K562 (cell line): ENCODE data around the gene TIMP2. TPM values are rescaled to one million over a fixed set of nuclear protein-coding genes. Genes with fewer than 3 reads are reported as not detected.

Source experiments
- ATAC-seq: fragments of 200-7000 bp; cut with Tn5 transposase; 3 replicates; pipeline ENCODE4 v1.9.1; 2020; ENCODE audit warnings: moderate library complexity
- BruUV-seq: library from RNA; stranded (reverse); fragments of 400-500 nt; replicated peaks from 2 replicates; lab custom pipeline; 2021; lab: Mats Ljungman, UMichigan
- CTCF ChIA-PET: fragments of 300-600 bp; formaldehyde crosslinking; extraction: SDS; loops from one replicate; lab custom pipeline; 2021; ENCODE audit warnings: low intra/inter-chr PET ratio; lab: Yijun Ruan, JAX
- POLR2A ChIA-PET: fragments of 300-600, 350-650 bp; sonication (Branson Sonifier 250); formaldehyde crosslinking; extraction: SDS; loops from one replicate; lab custom pipeline; 2021; ENCODE audit warnings: antibody characterized with exemption, inconsistent platforms; lab: Yijun Ruan, JAX
- DNase-seq, 4 experiments: peaks; one replicate each; pipeline versions ENCODE4 v3.0.0 to v3.0.0-alpha.2; 2011 to 2018; ENCODE audit warnings: low spot score in 3 of 4, mixed read lengths in 3 of 4; ENCODE audit errors: extremely low read depth in 1 of 4
- FAIRE-seq: peaks from 2 replicates; lab custom pipeline; 2011; peaks lifted over from hg19 to GRCh38; lab: Jason Lieb, UNC
- H2AFZ ChIP-seq: 2 replicates; pipeline ENCODE4 v1.6.0; 2011; ENCODE audit warnings: low read depth, low read length, control low read depth, inconsistent platforms
- H3K27ac ChIP-seq: fragments of 200-600 bp; 3 replicates; pipeline ENCODE4 v1.8.0; 2011; ENCODE audit warnings: low read depth, mild to moderate bottlenecking, control low read depth, inconsistent platforms, low read length, moderate library complexity, mixed read lengths; ENCODE audit errors: extremely low read depth
- H3K27me3 ChIP-seq, 2 experiments: fragments of 300-600 bp in 1 of 2; 2 replicates in 1 of 2; 3 replicates in 1 of 2; pipeline versions ENCODE4 v1.6.0 to v1.8.0; 2011; ENCODE audit warnings: inconsistent platforms in 2 of 2, low read length in 2 of 2, mild to moderate bottlenecking in 1 of 2, mixed read lengths in 1 of 2, moderate library complexity in 1 of 2; ENCODE audit not compliant: control insufficient read depth in 2 of 2, insufficient read depth in 2 of 2
- H3K36me3 ChIP-seq: fragments of 300-600 bp; 3 replicates; pipeline ENCODE4 v1.8.0; 2011; ENCODE audit warnings: mild to moderate bottlenecking, low read length, inconsistent platforms; ENCODE audit not compliant: control insufficient read depth, insufficient read depth
- H3K4me1 ChIP-seq, 2 experiments: fragments of 200-600 bp in 1 of 2; replicated peaks in 1 of 2; 2 replicates in 1 of 2; 3 replicates in 1 of 2; pipeline versions ENCODE4 v1.5.1 to v1.8.0; 2011; ENCODE audit warnings: inconsistent platforms in 2 of 2, low read length in 2 of 2, mild to moderate bottlenecking in 1 of 2, mixed read lengths in 1 of 2, moderate library complexity in 1 of 2; ENCODE audit not compliant: control insufficient read depth in 2 of 2, insufficient read depth in 2 of 2
- H3K4me2 ChIP-seq: 2 replicates; pipeline ENCODE4 v1.6.1; 2011; ENCODE audit warnings: low read length, control low read depth, inconsistent platforms, mixed read lengths; ENCODE audit not compliant: insufficient read depth
- H3K4me3 ChIP-seq: fragments of 200-600 bp; sonication (generic), shearing (Covaris generic); 2 replicates; pipeline ENCODE4 v1.5.1; 2016; ENCODE audit warnings: control low read depth, inconsistent platforms
- H3K79me2 ChIP-seq: fragments of 200-600 bp; 3 replicates; pipeline ENCODE4 v1.8.0; 2011; ENCODE audit warnings: low read length, inconsistent platforms; ENCODE audit not compliant: control insufficient read depth, insufficient read depth
- H3K9ac ChIP-seq, 2 experiments: 2 replicates each; pipeline versions ENCODE4 v1.6.0 to v1.6.1; 2011; ENCODE audit warnings: low read depth in 2 of 2, low read length in 2 of 2, control low read depth in 1 of 2, inconsistent platforms in 1 of 2, mild to moderate bottlenecking in 1 of 2, mixed read lengths in 1 of 2; ENCODE audit not compliant: insufficient read depth in 1 of 2
- H3K9me1 ChIP-seq: one replicate; pipeline ENCODE4 v1.6.0; 2011; ENCODE audit warnings: inconsistent platforms, mild to moderate bottlenecking, low read length, moderate library complexity; ENCODE audit not compliant: control insufficient read depth, insufficient read depth
- H3K9me3 ChIP-seq: replicated peaks from 2 replicates; pipeline ENCODE4 v1.5.1; 2011; ENCODE audit warnings: low read depth, low read length, inconsistent platforms; ENCODE audit not compliant: control insufficient read depth, insufficient read depth
- H4K20me1 ChIP-seq: replicated peaks from 2 replicates; pipeline ENCODE4 v1.6.1; 2011; ENCODE audit warnings: low read length, inconsistent platforms, mixed read lengths; ENCODE audit not compliant: control insufficient read depth, insufficient read depth
- FOXA3 ChIP-seq, 2 experiments: fragments of 450-650 bp in 1 of 2; sonication (generic) in 1 of 2; formaldehyde crosslinking; IDR thresholded peaks in 1 of 2; conservative IDR thresholded peaks in 1 of 2; 2 replicates each; pipeline versions ENCODE4 v1.4.0 to v1.8.0; 2020 to 2022; ENCODE audit warnings: mild to moderate bottlenecking in 2 of 2, missing genetic modification reagents in 1 of 2
- KLF13 ChIP-seq: fragments of 450-650 bp; IDR thresholded peaks from 2 replicates; pipeline ENCODE4 v1.6.1; 2016; ENCODE audit warnings: missing genetic modification characterization, low read depth, mild to moderate bottlenecking, missing compliant biosample characterization, moderate library complexity, borderline replicate concordance
- ZBTB17 ChIP-seq: fragments of 450-650 bp; formaldehyde crosslinking; IDR thresholded peaks from 2 replicates; pipeline ENCODE4 v1.4.0; 2020; ENCODE audit warnings: mild to moderate bottlenecking
- ZNF41 ChIP-seq: fragments of 250-450 bp; sonication (Bioruptor Pico); conservative IDR thresholded peaks from 2 replicates; pipeline ENCODE4 v1.4.0; 2020; ENCODE audit warnings: mild to moderate bottlenecking
- WGBS: fragments of 100-300 bp; shearing (Covaris generic); methylation state at CpG from one replicate; pipeline ENCODE4 v1.1.6; 2016; ENCODE audit warnings: low coverage, mixed read lengths; ENCODE audit not compliant: insufficient coverage; ENCODE audit errors: missing lambda C conversion rate; 5-methylcytosine and 5-hydroxymethylcytosine counted together
- in situ Hi-C: fragments of 300-500 bp; cut with MboI; formaldehyde crosslinking; loops from 4 replicates; pipeline ENCODE4 v1.15.0; 2018; ENCODE audit warnings: inconsistent platforms, mixed read lengths
- intact Hi-C: fragments of 100-400 bp; cut with micrococcal nuclease; formaldehyde crosslinking; loops from 2 replicates; pipeline ENCODE4 v1.14.2; 2022
- polyA plus RNA-seq, 8 experiments: library from polyadenylated mRNA; depleted of rRNA in 4 of 8; stranded (reverse) in 5 of 8; unstranded in 3 of 8; fragments of >200 nt; fragmentation: Nextera tagmentation in 2 of 8; fragmentation: Illumina TruSeq in 1 of 8; extraction: Ambion mirVana in 2 of 8; extraction: Trizol in 1 of 8; gene quantifications; 2 replicates each; pipeline versions ENCODE4 v1.2.1 to v1.2.3, GENCODE V29; 2011 to 2014; ENCODE audit warnings: inconsistent platforms in 1 of 8, missing spikeins in 1 of 8
- total RNA-seq, 7 experiments: library from RNA; depleted of rRNA in 6 of 7; stranded (reverse); fragments of >200 nt in 6 of 7; fragmentation: Illumina TruSeq in 2 of 7; extraction: Trizol in 2 of 7; gene quantifications; 2 replicates each; pipeline versions ENCODE4 v1.2.1 to v1.2.3, GENCODE V29; 2011 to 2021; ENCODE audit warnings: low replicate concordance in 1 of 7
- TF ChIP-seq, protein P1 (sequence below): fragments of 250-450 bp; sonication (Bioruptor Pico); IDR thresholded peaks from 2 replicates; pipeline ENCODE4 v1.5.0; 2021

The TIMP2 gene
- total and polyA plus RNA-seq, 9 of the 15 experiments (the other 6 are each of a cell fraction or from before 2014, with no cell fraction given) = 0.55 TPM; not detected in 8

DNA sequence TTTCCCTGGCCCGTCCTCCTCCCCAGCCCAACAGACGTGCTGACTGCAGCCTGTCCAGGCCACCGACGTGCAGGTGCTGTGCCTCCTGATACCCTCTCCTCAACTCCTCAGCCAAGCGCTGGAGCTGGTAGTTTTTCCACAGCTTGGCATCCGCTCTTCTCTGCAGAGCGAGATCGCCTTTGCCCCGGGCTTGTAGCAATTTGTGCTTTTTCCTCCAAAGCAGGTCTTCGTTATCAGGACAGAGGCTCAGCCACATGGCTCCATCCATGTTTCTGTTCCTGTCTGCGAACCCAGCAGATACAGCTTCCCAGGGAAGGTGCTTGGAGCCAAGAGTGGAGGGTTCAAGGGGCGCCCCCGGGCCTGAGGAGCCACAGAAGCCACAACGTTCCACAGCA lies 33.1 kb downstream of the TIMP2 start:
- Histone ChIP-seq H3K79me2 (no peaks in the 10 kb centered on the region), H3K4me1 (no peaks in the 10 kb centered on the region), H2AFZ (no peak overlapping the region), H3K4me3 (no peak overlapping the region), H3K9me3 (no peaks in the 10 kb centered on the region; the same call in 1 of the 2 replicates), H3K4me2 (no peak overlapping the region), H3K36me3 (no peaks in the 10 kb centered on the region), H3K9ac (no peak overlapping the region), H3K9me1 (peaks cover 2% of the 10 kb centered on the region), H3K27ac (no peak overlapping the region), H4K20me1 (peaks cover 10% of the 10 kb centered on the region), H3K27me3 (peaks cover 49 to 84% of the 10 kb centered on the region in 2 experiments)
- intact Hi-C loops = no loop called here
- ChIA-PET CTCF (no interaction called here), POLR2A (interaction anchor here (1.9 kb wide), 1 partner anchor 8 kb away, joined by 6 read pairs; no protein-coding TSS in a partner anchor)
- in situ Hi-C loops = no loop called here
- DNase-seq (no peak), FAIRE-seq (no peak), ATAC-seq (no peak)
- TF ChIP-seq ZBTB17 (no peak), ZNF41 (CRISPR knock-in tag) (no peak)
- WGBS = 1% methylated on average over 14 of the region's 14 CpGs
- no TSS peak for BruUV-seq

DNA sequence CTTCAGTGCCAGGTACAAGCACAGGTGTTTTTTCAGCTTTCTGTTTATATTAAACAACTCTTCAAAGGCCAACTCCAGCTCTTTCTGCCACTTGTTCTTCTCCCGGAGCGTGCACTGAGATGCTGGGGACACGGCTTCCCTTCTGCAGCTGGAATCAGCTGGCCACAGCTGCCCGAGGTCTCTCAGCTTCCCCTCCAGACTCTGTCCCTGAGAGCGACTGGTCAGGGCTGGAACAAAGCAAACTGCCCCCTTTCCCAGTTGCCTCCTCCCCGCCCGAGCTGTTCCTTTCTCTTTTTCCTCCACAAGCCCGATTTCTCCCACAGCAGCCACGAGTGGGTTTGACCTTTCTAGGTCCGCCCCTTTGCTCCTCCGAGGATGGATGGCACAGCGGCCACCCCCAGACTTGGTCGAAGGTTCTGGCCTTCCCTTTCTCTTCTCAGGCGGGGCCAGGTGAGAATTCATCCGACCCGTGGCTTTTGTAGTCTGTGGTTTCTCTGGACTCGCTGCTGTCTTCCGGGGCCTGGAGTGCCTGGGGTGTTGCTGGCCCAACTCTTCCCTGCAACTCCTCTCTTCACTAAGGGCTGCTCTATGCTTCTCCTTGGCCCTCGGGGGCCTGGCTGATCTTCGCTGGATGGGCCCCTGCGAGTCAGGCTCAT lies 33.7 kb downstream of the TIMP2 start:
- CTCF ChIA-PET = no interaction called here
- POLR2A ChIA-PET = interaction anchor here (0.9 to 1.9 kb wide), 3 partner anchors 9 to 14 kb away, joined by 3 to 6 read pairs (median 4); no protein-coding TSS in a partner anchor
- H3K9me3 ChIP-seq = no peaks in the 10 kb centered on the region; the same call in 1 of the 2 replicates
- H3K27ac ChIP-seq = no peak overlapping the region
- H3K4me2 ChIP-seq = no peak overlapping the region
- no TSS peak for BruUV-seq
- no peak for TF ChIP-seq KLF13 (tag)
- TF ChIP-seq, protein P1, sequence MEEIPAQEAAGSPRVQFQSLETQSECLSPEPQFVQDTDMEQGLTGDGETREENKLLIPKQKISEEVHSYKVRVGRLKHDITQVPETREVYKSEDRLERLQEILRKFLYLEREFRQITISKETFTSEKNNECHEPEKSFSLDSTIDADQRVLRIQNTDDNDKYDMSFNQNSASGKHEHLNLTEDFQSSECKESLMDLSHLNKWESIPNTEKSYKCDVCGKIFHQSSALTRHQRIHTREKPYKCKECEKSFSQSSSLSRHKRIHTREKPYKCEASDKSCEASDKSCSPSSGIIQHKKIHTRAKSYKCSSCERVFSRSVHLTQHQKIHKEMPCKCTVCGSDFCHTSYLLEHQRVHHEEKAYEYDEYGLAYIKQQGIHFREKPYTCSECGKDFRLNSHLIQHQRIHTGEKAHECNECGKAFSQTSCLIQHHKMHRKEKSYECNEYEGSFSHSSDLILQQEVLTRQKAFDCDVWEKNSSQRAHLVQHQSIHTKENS = no peak
- no peak for TF ChIP-seq FOXA3 (CRISPR knock-in tag; conservative IDR thresholded peaks at IDR 0.05 in 1 of 2, IDR thresholded peaks at IDR 0.05 in 1 of 2)
- H3K9me1 ChIP-seq = peaks cover 2% of the 10 kb centered on the region
- in situ Hi-C loops = no loop called here
- intact Hi-C loops = no loop called here
- H3K36me3 ChIP-seq = no peaks in the 10 kb centered on the region
- FAIRE-seq (no peak), ATAC-seq (no peak), DNase-seq (no peak)
- 1% methylated on average over 20 of the region's 21 CpGs for WGBS
- no peak overlapping the region for H3K4me3 ChIP-seq
- H4K20me1 ChIP-seq = peaks cover 10% of the 10 kb centered on the region
- H3K4me1 ChIP-seq = no peaks in the 10 kb centered on the region
- no peak overlapping the region for H2AFZ ChIP-seq
- H3K27me3 ChIP-seq = peaks cover 48 to 85% of the 10 kb centered on the region in 2 experiments
- no peaks in the 10 kb centered on the region for H3K79me2 ChIP-seq
- H3K9ac ChIP-seq = no peak overlapping the region; a peak in 1 of 4 replicates
